ENCODE data around the gene GALNT13.

Gene GALNT13

GRCh38 chr2:154189953-154190352 is 318.2 kb downstream of the GALNT13 start:
- H3K36me3 ChIP-seq (ENCODE audit: insufficient read depth, low read length): no peaks in the 10 kb centered on the region
- H3K27me3 ChIP-seq (ENCODE audit: insufficient read depth, low read length, poor library complexity, severe bottlenecking): no peaks in the 10 kb centered on the region
- H3K9me3 ChIP-seq (ENCODE audit: insufficient read depth, low read depth, low read length): no peaks in the 10 kb centered on the region
- no peaks in the 10 kb centered on the region for H3K79me2 ChIP-seq (ENCODE audit: insufficient read depth, low read length)
- no peak overlapping the region for H2AFZ ChIP-seq (ENCODE audit: low read length)
- H3K4me3 ChIP-seq (ENCODE audit: low read length, poor library complexity, severe bottlenecking): no peak overlapping the region
- no peaks in the 10 kb centered on the region for H3K9me2 ChIP-seq (replicated peaks; ENCODE audit: low read depth, low read length)
- H3K9ac ChIP-seq (ENCODE audit: low read depth, low read length, poor library complexity, severe bottlenecking): no peak overlapping the region
- H3K4me2 ChIP-seq (ENCODE audit: low read depth, low read length, poor library complexity, severe bottlenecking): no peak overlapping the region
- H3K4me1 ChIP-seq (ENCODE audit: insufficient read depth, low read length, poor library complexity, severe bottlenecking): no peaks in the 10 kb centered on the region
- H4K20me1 ChIP-seq (ENCODE audit: insufficient read depth, low read length, poor library complexity, severe bottlenecking): no peaks in the 10 kb centered on the region
- no peak for TF ChIP-seq EZH2phosphoT487 (IDR thresholded peaks at IDR 0.05; ENCODE audit: borderline replicate concordance)
- no peaks in the 10 kb centered on the region for H3F3A ChIP-seq (ENCODE audit: low read depth)

GRCh38 chr2:154193246-154193645 is 321.5 kb downstream of the GALNT13 start:
- Histone ChIP-seq H3K27me3 (ENCODE audit: insufficient read depth, low read length, poor library complexity, severe bottlenecking) (no peaks in the 10 kb centered on the region), H3K9me3 (ENCODE audit: insufficient read depth, low read depth, low read length) (no peaks in the 10 kb centered on the region), H3K4me2 (ENCODE audit: low read depth, low read length, poor library complexity, severe bottlenecking) (no peak overlapping the region), H3K4me3 (ENCODE audit: low read length, poor library complexity, severe bottlenecking) (no peak overlapping the region), H3F3A (ENCODE audit: low read depth) (no peaks in the 10 kb centered on the region), H3K4me1 (ENCODE audit: insufficient read depth, low read length, poor library complexity, severe bottlenecking) (no peaks in the 10 kb centered on the region), H3K79me2 (ENCODE audit: insufficient read depth, low read length) (no peaks in the 10 kb centered on the region), H2AFZ (ENCODE audit: low read length) (no peak overlapping the region), H3K9ac (ENCODE audit: low read depth, low read length, poor library complexity, severe bottlenecking) (no peak overlapping the region), H4K20me1 (ENCODE audit: insufficient read depth, low read length, poor library complexity, severe bottlenecking) (no peaks in the 10 kb centered on the region), H3K9me2 (replicated peaks; ENCODE audit: low read depth, low read length) (no peaks in the 10 kb centered on the region), H3K36me3 (ENCODE audit: insufficient read depth, low read length) (no peaks in the 10 kb centered on the region)
- no peak for TF ChIP-seq CTCF (conservative IDR thresholded peaks at IDR 0.05; ENCODE audit: low read length)
- no peak for TF ChIP-seq EZH2phosphoT487 (IDR thresholded peaks at IDR 0.05; ENCODE audit: borderline replicate concordance)

- H3K9me2 ChIP-seq (replicated peaks; ENCODE audit: low read depth, low read length): no peaks in the 10 kb centered on the region
- no peak overlapping the region for H3K4me2 ChIP-seq (ENCODE audit: low read depth, low read length, poor library complexity, severe bottlenecking)
- no peaks in the 10 kb centered on the region for H3F3A ChIP-seq (ENCODE audit: low read depth)
- TF ChIP-seq CTCF (conservative IDR thresholded peaks at IDR 0.05; ENCODE audit: low read length): no peak
- no peaks in the 10 kb centered on the region for H3K36me3 ChIP-seq (ENCODE audit: insufficient read depth, low read length)
- H3K27me3 ChIP-seq (ENCODE audit: insufficient read depth, low read length, poor library complexity, severe bottlenecking): no peaks in the 10 kb centered on the region
- no peaks in the 10 kb centered on the region for H3K79me2 ChIP-seq (ENCODE audit: insufficient read depth, low read length)
- H3K9ac ChIP-seq (ENCODE audit: low read depth, low read length, poor library complexity, severe bottlenecking): no peak overlapping the region
- H2AFZ ChIP-seq (ENCODE audit: low read length): no peak overlapping the region
- H3K4me1 ChIP-seq (ENCODE audit: insufficient read depth, low read length, poor library complexity, severe bottlenecking): no peaks in the 10 kb centered on the region
- no peaks in the 10 kb centered on the region for H3K9me3 ChIP-seq (ENCODE audit: insufficient read depth, low read depth, low read length)
- no peaks in the 10 kb centered on the region for H4K20me1 ChIP-seq (ENCODE audit: insufficient read depth, low read length, poor library complexity, severe bottlenecking)
- no peak overlapping the region for H3K4me3 ChIP-seq (ENCODE audit: low read length, poor library complexity, severe bottlenecking)
Observed at GRCh38 chr2:154194909-154195643, 323.4 kb downstream of the GALNT13 start.

GRCh38 chr2:154195644-154196195 is 324.0 kb downstream of the GALNT13 start:
- Histone ChIP-seq H4K20me1 (ENCODE audit: insufficient read depth, low read length, poor library complexity, severe bottlenecking) (no peaks in the 10 kb centered on the region), H2AFZ (ENCODE audit: low read length) (no peak overlapping the region), H3F3A (ENCODE audit: low read depth) (no peaks in the 10 kb centered on the region), H3K36me3 (ENCODE audit: insufficient read depth, low read length) (no peaks in the 10 kb centered on the region), H3K4me2 (ENCODE audit: low read depth, low read length, poor library complexity, severe bottlenecking) (no peak overlapping the region), H3K4me1 (ENCODE audit: insufficient read depth, low read length, poor library complexity, severe bottlenecking) (no peaks in the 10 kb centered on the region), H3K79me2 (ENCODE audit: insufficient read depth, low read length) (no peaks in the 10 kb centered on the region), H3K27me3 (ENCODE audit: insufficient read depth, low read length, poor library complexity, severe bottlenecking) (no peaks in the 10 kb centered on the region), H3K9ac (ENCODE audit: low read depth, low read length, poor library complexity, severe bottlenecking) (no peak overlapping the region), H3K9me3 (ENCODE audit: insufficient read depth, low read depth, low read length) (no peaks in the 10 kb centered on the region), H3K4me3 (ENCODE audit: low read length, poor library complexity, severe bottlenecking) (no peak overlapping the region), H3K9me2 (replicated peaks; ENCODE audit: low read depth, low read length) (no peaks in the 10 kb centered on the region)
- TF ChIP-seq EZH2phosphoT487 (IDR thresholded peaks at IDR 0.05; ENCODE audit: borderline replicate concordance): no peak
- no peak for TF ChIP-seq CTCF (conservative IDR thresholded peaks at IDR 0.05; ENCODE audit: low read length)
